ENCODE results near the gene VSTM1. TPM values are rescaled to one million over a fixed set of nuclear protein-coding genes. Genes with fewer than 3 reads are reported as not detected.

Gene VSTM1
- total RNA-seq, 3 donors from 2014 or later (not counting 1 experiment from before 2014, with no cell fraction given) = 0.72 to 2.8 (median 2.7) TPM

DNA sequence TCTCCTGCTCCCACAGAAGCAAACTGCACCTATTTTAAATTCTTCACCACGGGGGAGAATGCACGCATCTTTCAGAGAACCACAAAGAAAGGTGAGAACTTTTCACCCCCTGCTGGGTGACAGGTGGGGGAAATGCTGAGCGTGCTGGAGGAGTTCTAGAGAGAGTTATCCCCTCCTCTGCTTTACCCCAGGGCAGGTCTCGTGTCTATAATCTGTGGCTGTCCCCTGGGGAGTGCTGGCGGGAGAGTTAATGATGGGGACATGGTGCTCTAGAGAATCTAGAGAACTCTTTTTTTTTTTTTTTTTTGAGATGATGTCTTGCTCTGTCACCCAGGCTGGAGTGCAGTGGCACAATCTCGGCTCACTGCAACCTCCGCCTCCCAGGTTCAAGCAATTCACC is 65.5 kb downstream of the VSTM1 start:
- Mint-ChIP-seq H3K36me3 (no peaks in the 10 kb centered on the region), H3K9me3 (no peaks in the 10 kb centered on the region), H3K4me1 (no peaks in the 10 kb centered on the region), H3K4me3 (no peak overlapping the region), H3K27me3 (ENCODE audit: low read depth in 2 of 2) (peaks cover 44 to 60% of the 10 kb centered on the region in 2 donors), H3K27ac (no peak overlapping the region)
- intact Hi-C loops (cut with micrococcal nuclease) = no loop called here
- DNase-seq = no peak
- WGBS (ENCODE audit: insufficient coverage) = 87% methylated on average over 3 of the region's 7 CpGs
- no peaks in the 10 kb centered on the region for H3K36me3 ChIP-seq (ENCODE audit: control insufficient read depth, insufficient read depth, low read length)
- H3K4me3 ChIP-seq (ENCODE audit: low read length) = no peak overlapping the region
- H3K27me3 ChIP-seq (ENCODE audit: control insufficient read depth, insufficient read depth, low read length) = peaks cover 3% of the 10 kb centered on the region
- TF ChIP-seq, protein P1, sequence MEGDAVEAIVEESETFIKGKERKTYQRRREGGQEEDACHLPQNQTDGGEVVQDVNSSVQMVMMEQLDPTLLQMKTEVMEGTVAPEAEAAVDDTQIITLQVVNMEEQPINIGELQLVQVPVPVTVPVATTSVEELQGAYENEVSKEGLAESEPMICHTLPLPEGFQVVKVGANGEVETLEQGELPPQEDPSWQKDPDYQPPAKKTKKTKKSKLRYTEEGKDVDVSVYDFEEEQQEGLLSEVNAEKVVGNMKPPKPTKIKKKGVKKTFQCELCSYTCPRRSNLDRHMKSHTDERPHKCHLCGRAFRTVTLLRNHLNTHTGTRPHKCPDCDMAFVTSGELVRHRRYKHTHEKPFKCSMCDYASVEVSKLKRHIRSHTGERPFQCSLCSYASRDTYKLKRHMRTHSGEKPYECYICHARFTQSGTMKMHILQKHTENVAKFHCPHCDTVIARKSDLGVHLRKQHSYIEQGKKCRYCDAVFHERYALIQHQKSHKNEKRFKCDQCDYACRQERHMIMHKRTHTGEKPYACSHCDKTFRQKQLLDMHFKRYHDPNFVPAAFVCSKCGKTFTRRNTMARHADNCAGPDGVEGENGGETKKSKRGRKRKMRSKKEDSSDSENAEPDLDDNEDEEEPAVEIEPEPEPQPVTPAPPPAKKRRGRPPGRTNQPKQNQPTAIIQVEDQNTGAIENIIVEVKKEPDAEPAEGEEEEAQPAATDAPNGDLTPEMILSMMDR (IDR thresholded peaks at IDR 0.05) = no peak
- no peaks in the 10 kb centered on the region for H3K4me1 ChIP-seq (ENCODE audit: control insufficient read depth, insufficient read depth, low read length)
- no peak overlapping the region for H3K27ac ChIP-seq (ENCODE audit: low read length)
- H3K9me3 ChIP-seq (ENCODE audit: control insufficient read depth, insufficient read depth, low read length) = no peaks in the 10 kb centered on the region
- no peak for ATAC-seq

DNA sequence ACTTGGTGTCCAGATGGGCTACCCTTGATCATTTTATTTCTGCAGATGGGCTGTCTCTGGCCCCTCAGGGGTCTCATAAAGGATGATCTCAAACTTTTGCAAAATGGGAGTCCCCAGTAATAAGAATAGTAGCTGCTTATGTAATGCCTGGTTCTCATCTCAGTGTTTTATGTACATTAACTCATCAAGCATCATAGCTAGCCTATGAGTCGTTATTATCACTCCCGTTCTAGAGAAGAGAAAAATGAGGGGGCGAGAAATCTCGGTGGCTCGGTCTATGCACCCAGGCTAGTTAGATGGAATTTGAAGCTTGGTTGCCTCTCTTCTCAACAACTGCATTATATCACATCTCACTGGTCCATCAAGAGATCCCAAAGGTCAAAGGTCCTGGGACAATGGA is 68.9 kb downstream of the VSTM1 start:
- intact Hi-C loops (cut with micrococcal nuclease) = no loop called here
- no peak for ATAC-seq
- Mint-ChIP-seq H3K9me3 (no peaks in the 10 kb centered on the region), H3K27me3 (ENCODE audit: low read depth in 2 of 2) (peaks cover 43 to 53% of the 10 kb centered on the region in 2 donors), H3K36me3 (no peaks in the 10 kb centered on the region), H3K27ac (no peak overlapping the region), H3K4me1 (peaks cover 0 to 6% of the 10 kb centered on the region in 2 donors), H3K4me3 (no peak overlapping the region)
- H3K36me3 ChIP-seq (ENCODE audit: control insufficient read depth, insufficient read depth, low read length) = no peaks in the 10 kb centered on the region
- no peak for DNase-seq
- peaks cover 12% of the 10 kb centered on the region for H3K27me3 ChIP-seq (ENCODE audit: control insufficient read depth, insufficient read depth, low read length)
- H3K9me3 ChIP-seq (ENCODE audit: control insufficient read depth, insufficient read depth, low read length) = no peaks in the 10 kb centered on the region
- H3K4me1 ChIP-seq (ENCODE audit: control insufficient read depth, insufficient read depth, low read length) = peaks cover 8% of the 10 kb centered on the region
- TF ChIP-seq, protein P1 (IDR thresholded peaks at IDR 0.05) = no peak
- WGBS (ENCODE audit: insufficient coverage) = no CpG with 5 or more reads among the region's 5 CpGs
- no peak overlapping the region for H3K4me3 ChIP-seq (ENCODE audit: low read length)
- H3K27ac ChIP-seq (ENCODE audit: low read length) = no peak overlapping the region

GRCh38 chr19:53993448-53993847 is 70.2 kb downstream of the VSTM1 start:
- H3K27ac ChIP-seq (ENCODE audit: low read length) = no peak overlapping the region
- TF ChIP-seq, protein P1 (IDR thresholded peaks at IDR 0.05) = no peak
- Mint-ChIP-seq H3K4me1 (peaks cover 0 to 6% of the 10 kb centered on the region in 2 donors), H3K4me3 (no peak overlapping the region), H3K27me3 (ENCODE audit: low read depth in 2 of 2) (peaks cover 43 to 44% of the 10 kb centered on the region in 2 donors), H3K36me3 (no peaks in the 10 kb centered on the region), H3K9me3 (no peaks in the 10 kb centered on the region), H3K27ac (no peak overlapping the region)
- H3K4me3 ChIP-seq (ENCODE audit: low read length) = no peak overlapping the region
- H3K36me3 ChIP-seq (ENCODE audit: control insufficient read depth, insufficient read depth, low read length) = no peaks in the 10 kb centered on the region
- H3K27me3 ChIP-seq (ENCODE audit: control insufficient read depth, insufficient read depth, low read length) = peaks cover 12% of the 10 kb centered on the region
- peaks cover 8% of the 10 kb centered on the region for H3K4me1 ChIP-seq (ENCODE audit: control insufficient read depth, insufficient read depth, low read length)
- intact Hi-C loops (cut with micrococcal nuclease) = no loop called here
- DNase-seq (no peak), ATAC-seq (no peak)
- 62% methylated on average over 3 of the region's 3 CpGs for WGBS (ENCODE audit: insufficient coverage)
- H3K9me3 ChIP-seq (ENCODE audit: control insufficient read depth, insufficient read depth, low read length) = no peaks in the 10 kb centered on the region

DNA sequence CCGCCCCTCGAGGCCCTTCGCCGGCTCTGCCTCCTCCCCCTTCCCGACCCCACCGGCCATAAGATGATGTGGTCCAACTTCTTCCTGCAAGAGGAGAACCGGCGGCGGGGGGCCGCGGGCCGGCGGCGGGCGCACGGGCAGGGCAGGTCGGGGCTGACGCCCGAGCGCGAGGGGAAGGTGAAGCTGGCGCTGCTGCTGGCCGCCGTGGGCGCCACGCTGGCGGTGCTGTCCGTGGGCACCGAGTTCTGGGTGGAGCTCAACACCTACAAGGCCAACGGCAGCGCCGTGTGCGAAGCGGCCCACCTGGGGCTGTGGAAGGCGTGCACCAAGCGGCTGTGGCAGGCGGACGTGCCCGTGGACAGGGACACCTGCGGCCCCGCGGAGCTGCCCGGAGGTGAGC is 70.9 kb downstream of the VSTM1 start:
- ATAC-seq (no peak), DNase-seq (no peak)
- H3K9me3 ChIP-seq (ENCODE audit: control insufficient read depth, insufficient read depth, low read length) = no peaks in the 10 kb centered on the region
- Mint-ChIP-seq H3K4me3 (no peak overlapping the region), H3K27me3 (ENCODE audit: low read depth in 2 of 2) (peaks cover 43 to 44% of the 10 kb centered on the region in 2 donors), H3K9me3 (no peaks in the 10 kb centered on the region), H3K36me3 (no peaks in the 10 kb centered on the region), H3K27ac (no peak overlapping the region), H3K4me1 (peaks cover 0 to 6% of the 10 kb centered on the region in 2 donors)
- H3K36me3 ChIP-seq (ENCODE audit: control insufficient read depth, insufficient read depth, low read length) = no peaks in the 10 kb centered on the region
- peaks cover 12% of the 10 kb centered on the region for H3K27me3 ChIP-seq (ENCODE audit: control insufficient read depth, insufficient read depth, low read length)
- 30% methylated on average over 43 of the region's 43 CpGs for WGBS (ENCODE audit: insufficient coverage)
- TF ChIP-seq, protein P1 (IDR thresholded peaks at IDR 0.05) = no peak
- peaks cover 8% of the 10 kb centered on the region for H3K4me1 ChIP-seq (ENCODE audit: control insufficient read depth, insufficient read depth, low read length)
- no peak overlapping the region for H3K27ac ChIP-seq (ENCODE audit: low read length)
- H3K4me3 ChIP-seq (ENCODE audit: low read length) = no peak overlapping the region
- intact Hi-C loops (cut with micrococcal nuclease) = no loop called here
